ENCODE data around the gene KRT85.

- no peak for TF ChIP-seq EZH2 (IDR thresholded peaks at IDR 0.05; ENCODE audit: borderline replicate concordance, low read depth, low read length, severe bottlenecking)
- no peak for TF ChIP-seq CTCF (IDR thresholded peaks at IDR 0.05; ENCODE audit: borderline replicate concordance, extremely low read depth, low read length, poor library complexity, severe bottlenecking)
Measured at GRCh38 chr12:52371716-52372115, 4.4 kb upstream of the KRT85 start.
